NCI-H748 treated with DMSO at 0.1 percent for 48 hours (cell line): ENCODE measurements around the gene RAB24.
"Not testable (repeated sequence)": the region's sequence is repeated elsewhere in the genome, so short reads cannot be mapped to it uniquely, and the experiment has no call there.

Experiments used
- DNase-seq: peaks from one replicate; lab custom pipeline; 2025; lab: John Stamatoyannopoulos, UW

The RAB24 gene

DNA sequence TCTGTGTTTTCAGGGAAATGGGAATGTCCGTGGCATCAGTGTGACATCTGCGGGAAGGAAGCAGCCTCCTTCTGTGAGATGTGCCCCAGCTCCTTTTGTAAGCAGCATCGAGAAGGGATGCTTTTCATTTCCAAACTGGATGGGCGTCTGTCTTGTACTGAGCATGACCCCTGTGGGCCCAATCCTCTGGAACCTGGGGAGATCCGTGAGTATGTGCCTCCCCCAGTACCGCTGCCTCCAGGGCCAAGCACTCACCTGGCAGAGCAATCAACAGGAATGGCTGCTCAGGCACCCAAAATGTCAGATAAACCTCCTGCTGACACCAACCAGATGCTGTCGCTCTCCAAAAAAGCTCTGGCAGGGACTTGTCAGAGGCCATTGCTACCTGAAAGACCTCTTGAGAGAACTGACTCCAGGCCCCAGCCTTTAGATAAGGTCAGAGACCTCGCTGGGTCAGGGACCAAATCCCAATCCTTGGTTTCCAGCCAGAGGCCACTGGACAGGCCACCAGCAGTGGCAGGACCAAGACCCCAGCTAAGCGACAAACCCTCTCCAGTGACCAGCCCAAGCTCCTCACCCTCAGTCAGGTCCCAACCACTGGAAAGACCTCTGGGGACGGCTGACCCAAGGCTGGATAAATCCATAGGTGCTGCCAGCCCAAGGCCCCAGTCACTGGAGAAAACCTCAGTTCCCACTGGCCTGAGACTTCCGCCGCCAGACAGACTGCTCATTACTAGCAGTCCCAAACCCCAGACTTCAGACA, 9.5 kb downstream of the RAB24 start:
- no peak for DNase-seq

DNA sequence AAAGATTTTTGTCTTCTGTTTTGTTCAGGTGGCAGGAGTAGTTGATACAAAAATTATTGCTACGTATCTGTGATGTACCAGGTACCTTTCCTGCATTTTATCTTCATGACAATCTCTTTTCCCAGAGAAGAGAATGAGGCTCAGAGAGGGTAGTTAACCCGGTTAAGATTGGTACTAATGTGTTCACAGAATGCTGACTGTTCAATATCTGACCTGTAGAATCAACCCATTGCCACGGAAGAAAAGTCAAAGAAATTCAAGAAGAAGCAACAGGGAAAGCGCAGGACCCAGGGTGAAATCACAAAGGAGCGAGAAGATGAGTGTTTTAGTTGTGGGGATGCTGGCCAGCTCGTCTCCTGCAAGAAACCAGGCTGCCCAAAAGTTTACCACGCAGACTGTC, 11.8 kb downstream of the RAB24 start:
- DNase-seq: no peak

DNA sequence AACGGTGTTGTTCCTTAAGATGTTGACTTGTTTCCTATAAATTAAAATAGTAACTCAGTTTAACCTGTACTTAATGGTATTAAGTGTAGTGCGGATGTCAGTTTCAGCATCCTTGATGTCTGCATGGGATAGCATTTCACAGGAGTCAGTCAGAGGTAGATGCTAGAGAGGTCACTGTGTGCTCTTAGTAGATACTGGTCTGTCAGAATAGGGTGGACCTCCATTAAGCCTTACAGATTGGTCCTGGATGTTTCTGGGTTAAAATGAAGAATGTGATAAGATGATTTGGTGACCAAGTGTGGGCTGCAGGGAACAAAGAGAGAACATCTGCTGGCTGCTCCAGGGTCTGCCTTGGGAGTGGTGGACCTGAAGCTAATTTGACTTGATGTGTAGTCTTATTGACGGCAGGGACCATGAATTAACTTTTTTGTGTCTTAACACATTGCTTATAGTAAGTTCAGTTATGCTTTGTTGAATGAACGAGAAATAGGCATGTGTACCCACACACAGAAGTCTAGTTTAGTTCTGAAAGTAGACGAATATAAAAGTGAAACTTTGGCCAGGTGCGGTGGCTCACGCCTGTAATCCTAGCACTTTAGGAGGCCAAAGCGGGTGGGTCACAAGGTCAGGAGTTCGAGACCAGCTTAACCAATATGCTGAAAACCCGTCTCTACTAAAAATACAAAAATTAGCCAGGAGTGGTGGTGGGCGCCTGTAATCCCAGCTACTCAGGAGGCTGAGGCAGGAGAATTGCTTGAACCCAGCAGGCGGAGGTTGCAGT, 12.5 kb downstream of the RAB24 start:
- no peak for DNase-seq

DNA sequence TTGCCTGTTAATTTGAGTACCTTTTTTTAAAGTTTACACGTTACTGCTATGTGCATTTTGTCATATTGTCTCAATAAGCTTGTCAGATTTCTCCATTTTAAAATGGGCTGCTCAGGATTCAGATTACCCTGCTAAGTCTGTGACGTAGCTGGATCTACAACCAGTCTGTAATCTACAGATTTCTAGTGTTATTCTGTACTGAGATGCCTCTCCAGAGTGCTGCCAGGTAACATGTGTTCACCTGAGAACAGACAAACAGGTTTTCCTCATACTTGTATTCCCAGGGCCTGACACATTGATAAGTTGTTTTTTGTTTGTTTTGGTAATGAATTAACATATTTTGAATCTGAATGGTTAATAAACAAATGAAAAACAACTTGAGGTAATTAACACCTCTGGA, 15.3 kb downstream of the RAB24 start:
- no peak for DNase-seq

DNA sequence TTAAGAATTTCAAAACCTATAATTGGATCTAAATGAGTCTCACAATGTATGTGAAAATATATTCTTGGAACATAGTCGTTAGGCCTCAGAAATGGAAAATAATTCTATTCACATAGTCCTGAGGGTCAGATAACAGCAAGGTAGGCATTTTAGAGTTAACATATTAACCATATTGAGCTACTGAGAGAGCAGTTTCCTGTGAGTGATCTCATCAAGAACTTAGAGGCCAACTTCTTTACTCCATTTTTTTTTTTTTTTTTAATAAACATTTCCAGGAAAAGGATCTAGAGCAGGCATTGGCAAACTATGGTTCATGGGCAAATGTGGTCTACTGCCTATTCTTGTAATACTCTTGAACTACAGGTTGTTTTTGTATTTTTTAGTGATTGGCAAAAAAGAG, 26.6 kb downstream of the RAB24 start:
- DNase-seq: no peak

DNA sequence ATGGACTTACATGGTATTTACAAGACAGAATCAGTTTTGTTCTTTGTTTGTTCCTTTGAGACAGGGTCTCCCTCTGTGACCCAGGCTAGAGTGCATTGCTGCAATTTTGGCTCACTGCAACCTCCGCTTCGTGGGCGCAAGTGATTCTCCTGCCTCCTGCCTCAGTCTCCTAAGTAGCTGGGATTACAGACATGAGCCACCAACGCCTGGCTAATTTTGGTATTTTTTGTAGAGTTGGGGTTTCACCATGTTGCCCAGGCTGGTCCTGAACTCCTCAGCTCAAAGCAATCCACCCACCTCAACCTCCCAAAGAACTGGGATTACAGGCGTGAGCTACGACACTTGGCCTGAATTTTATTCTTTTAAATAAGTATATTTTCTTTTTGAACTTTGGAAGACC, 27.6 kb downstream of the RAB24 start:
- no peak for DNase-seq

DNA sequence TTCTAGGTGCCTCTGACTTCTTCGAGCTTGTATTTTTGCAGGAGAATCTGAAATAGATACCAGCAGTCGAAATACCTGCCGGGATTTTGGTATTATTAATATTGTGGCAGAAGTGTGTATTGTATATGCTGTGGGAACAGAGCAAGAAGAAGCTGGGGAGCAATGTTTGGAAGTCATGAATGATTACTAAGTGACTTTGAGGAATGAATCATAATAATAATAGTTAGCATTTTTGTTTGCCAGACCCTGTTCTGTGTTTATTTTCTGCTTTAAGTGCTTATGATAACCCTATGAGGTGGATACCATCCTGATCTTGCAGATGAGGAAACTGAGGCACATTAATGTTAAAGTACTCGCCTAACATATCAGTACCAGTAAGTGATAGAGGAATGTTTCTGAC, 32.4 kb downstream of the RAB24 start:
- DNase-seq: no peak

DNA sequence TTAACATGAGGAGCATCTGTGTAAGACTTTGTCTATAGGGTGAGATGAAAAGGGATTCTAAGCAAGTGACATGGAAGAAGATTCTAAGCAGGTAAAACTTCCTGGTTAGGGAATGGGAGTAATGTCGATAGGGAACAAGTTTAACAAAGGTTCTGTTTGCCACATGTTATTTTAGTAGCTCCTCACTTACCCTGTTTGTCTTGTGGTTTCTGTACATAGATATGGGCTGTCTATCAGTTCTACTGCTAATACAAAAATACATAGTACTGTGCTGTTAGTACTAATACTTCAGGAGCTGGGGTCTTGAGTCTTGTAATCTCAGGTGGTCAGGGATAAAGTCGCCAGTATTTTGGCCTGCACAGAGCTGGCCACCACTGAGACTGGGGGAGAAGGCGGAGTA, 32.9 kb downstream of the RAB24 start:
- DNase-seq: no peak

DNA sequence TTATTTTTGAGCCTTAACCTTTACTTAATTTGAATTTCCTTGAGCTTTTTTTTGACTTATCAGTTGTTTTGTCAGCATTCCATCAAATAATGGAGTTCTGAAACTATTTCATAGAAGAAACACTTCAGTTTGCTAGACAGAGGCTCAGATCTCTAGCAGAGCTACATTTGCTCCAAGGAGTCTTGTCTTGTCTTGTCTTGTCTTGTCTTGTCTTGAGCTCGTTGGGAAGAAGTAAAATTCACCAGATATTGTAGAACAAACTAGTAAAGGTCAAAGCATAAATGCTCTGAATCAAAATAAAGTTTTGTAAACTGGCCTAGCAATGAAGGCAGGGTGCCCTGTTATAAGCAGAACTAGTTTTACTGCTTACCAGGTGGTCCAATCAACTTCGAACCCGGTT, 33.5 kb downstream of the RAB24 start:
- DNase-seq: no peak

DNA sequence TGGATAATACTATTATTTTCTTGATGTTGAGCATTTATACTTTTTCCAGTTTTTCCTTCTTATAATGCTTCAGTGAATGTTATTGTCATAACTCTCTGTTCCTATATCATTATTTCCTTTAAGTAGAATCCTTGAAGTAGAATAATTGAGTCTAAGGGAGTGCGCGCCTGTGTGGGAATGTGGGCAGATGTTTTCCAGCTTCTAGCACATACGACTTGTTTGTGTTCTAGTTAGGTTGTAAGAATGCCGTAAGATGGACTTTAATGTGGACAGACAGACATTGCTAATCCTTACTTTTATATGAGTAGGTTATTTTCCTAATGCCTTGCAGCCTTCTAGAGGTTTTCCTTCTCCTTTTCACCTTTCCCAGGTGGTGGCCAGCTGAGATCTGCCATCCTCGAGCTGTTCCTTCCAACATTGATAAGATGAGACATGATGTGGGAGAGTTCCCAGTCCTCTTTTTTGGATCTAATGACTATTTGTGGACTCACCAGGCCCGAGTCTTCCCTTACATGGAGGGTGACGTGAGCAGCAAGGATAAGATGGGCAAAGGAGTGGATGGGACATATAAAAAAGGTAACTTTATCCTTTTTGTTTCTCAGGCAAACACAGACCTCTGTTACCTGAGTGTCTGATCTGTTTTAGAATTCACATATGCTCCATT, 34.2 kb downstream of the RAB24 start:
- no peak for DNase-seq

DNA sequence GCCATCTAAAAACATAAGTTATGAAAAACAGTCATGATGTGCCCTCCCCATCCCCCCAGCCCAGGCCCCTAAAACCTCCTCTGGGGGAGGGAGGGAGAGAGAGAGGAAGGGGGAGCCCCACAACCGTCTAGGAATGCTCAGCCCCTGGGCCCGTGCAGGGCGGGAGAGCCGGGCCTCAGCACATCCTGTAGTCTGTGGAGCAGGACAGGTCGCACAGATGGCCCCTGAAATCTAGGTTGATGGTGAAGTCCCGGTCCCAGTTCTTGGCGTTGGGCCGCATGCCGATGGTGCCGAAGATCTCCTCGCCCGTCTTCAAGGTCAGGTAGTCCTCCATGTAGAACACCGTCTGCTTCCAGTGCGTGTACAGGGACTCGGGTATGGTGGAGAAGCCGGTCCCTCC, 38.1 kb downstream of the RAB24 start:
- DNase-seq: no peak

DNA sequence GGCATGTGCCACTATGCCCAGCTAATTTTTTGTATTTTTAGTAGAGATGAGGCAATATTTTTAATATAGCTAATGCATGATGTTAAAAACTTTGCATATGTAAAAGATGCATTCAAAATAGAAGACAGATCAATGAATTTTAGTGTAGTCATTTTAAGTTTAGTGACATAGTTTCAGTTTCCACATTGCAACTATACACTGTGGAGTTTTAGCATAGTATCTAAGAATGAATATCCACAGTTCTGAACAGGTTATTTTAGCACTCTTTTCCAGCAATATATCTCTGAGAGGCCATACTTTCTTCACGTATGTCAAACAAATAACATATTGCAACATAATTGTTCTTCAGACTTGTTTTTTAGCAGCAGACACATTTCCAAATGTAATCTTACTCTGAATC, 39.3 kb downstream of the RAB24 start:
- no peak for DNase-seq

DNA sequence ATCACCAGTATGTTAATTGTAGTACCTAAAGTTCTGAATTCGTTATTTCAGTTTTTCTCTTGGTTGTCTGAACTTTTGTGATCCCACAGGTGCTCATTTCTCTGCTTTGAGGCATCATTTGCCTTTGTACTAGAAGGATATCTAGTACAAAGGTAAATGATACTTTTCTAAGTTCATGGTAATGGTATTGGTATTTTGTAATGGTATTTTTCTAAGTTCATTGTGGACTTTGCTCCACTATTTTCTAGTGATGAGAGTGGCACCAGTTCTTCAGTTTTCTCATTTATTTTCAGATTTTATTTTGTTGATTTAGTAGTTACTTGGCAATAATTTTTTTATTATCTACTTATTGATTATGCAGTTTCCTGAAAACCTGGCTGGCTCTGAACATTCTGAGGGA, 42.0 kb downstream of the RAB24 start:
- no peak for DNase-seq

DNA sequence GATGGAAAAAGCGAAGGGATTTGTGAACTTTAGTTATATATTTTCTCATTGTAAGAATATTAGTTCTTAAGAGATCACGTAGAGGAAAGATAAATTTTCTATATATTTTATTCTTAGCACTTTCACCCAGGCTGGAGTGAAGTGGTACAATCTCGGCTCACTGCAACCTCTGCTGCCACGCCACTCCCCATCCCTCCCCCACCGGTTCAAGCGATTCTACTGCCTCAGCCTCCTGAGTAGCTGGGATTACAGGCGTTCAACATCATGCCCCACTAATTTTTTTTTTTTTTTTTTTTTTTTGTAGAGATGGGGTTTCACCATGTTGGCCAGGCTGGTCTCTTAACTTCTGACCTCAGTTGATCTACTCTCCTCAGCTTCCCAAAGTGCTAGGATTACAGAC, 42.6 kb downstream of the RAB24 start:
- no peak for DNase-seq

DNA sequence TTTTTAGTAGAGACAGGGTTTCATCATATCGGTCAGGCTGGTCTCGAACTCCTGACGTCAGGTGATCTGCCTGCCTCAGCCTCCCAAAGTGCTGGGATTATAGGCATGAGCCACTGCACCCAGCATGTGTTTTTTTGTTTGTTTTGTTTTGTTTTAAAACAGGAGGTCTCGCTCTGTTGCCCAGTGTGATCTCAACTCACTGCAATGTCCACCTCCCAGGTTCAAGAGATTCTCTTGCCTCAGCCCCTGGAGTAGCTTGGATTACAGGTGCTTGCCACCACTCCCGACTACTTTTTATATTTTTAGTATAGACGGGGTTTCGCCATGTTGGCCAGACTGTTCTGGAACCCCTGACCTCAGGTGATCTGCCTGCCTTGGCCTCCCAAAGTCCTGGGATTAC, 44.8 kb downstream of the RAB24 start:
- DNase-seq: not testable (repeated sequence)

DNA sequence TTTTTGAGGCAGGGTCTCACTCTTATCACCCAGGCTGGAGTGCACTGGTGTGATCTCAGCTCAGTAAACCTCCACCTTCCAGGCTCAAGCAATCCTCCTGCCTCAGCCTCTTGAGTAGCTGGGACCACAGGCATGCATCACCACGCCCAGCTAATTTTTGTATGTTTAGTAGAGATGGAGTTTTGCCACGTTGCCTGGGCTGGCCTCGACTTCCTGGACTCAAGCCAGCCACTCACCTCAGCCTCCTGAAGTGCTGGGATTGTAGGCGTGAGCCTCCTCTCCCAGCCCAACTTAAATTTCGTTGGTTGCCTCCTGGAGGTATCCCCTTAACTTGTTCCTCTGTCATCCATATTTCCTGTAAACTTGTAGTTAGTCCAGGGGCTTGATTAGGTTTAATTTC, 47.2 kb downstream of the RAB24 start:
- no peak for DNase-seq

DNA sequence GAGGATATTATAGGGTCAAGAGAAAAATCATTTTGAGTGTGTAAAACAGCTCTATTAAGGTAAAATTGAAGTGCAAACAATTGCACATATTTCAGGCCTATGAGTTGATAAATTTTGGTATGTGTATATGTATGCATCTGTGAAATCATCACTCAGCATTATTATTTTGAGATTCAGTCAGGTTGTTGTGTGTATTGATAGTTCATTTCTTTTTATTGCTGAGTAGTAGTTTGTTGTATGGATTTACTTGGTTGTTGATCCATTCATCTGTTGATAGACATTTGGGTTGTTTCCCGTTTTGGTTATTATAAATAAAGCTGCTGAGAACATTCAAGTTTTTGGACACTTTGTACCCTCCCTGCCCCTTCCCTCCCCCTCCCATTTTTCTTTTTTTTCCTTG, 50.3 kb downstream of the RAB24 start:
- no peak for DNase-seq
